ENCODE measurements around the gene SMPX. TPM values are rescaled to one million over a fixed set of nuclear protein-coding genes. Genes with fewer than 3 reads are reported as not detected.
A peak's percentile ranks its signal among the peaks of the same experiment; 100 is the strongest.

SMPX gene
- total RNA-seq, 1 experiment from 2014 or later, result not detected

- DNase-seq, result no peak
- H3K36me3 ChIP-seq (ENCODE audit: low read depth), result no peaks in the 10 kb centered on the region
- intact Hi-C loops (cut with micrococcal nuclease; ENCODE audit: unreplicated experiment), result no loop called here
- H4K20me1 ChIP-seq (ENCODE audit: insufficient read depth), result no peaks in the 10 kb centered on the region
- no peaks in the 10 kb centered on the region for H3F3A ChIP-seq (ENCODE audit: insufficient read depth, low read depth)
- CTCF ChIA-PET, result interaction anchor here (0.6 kb wide), 1 partner anchor 43 kb away, joined by 4 read pairs; no protein-coding TSS in a partner anchor
- no peaks in the 10 kb centered on the region for H3K27me3 ChIP-seq (ENCODE audit: insufficient read depth, low read depth)
- H3K79me2 ChIP-seq (ENCODE audit: low read depth), result no peaks in the 10 kb centered on the region
- no peaks in the 10 kb centered on the region for H3K9me2 ChIP-seq (ENCODE audit: insufficient read depth)
- BruUV-seq (replicated peaks), result no TSS peak
- no peak overlapping the region for H2AFZ ChIP-seq
- TF ChIP-seq CTCF (conservative IDR thresholded peaks at IDR 0.05) (no peak), EZH2 (IDR thresholded peaks at IDR 0.05; ENCODE audit: low read depth) (no peak)
- H3K4me3 ChIP-seq, result no peak overlapping the region
- no peaks in the 10 kb centered on the region for H3K9me3 ChIP-seq (ENCODE audit: insufficient read depth, low read depth)
- H3K4me1 ChIP-seq (replicated peaks; ENCODE audit: insufficient read depth), result no peaks in the 10 kb centered on the region
- POLR2A ChIA-PET (ENCODE audit: unreplicated experiment), result no interaction called here
- H3K4me2 ChIP-seq, result no peak overlapping the region
- H3K27ac ChIP-seq, result no peak overlapping the region
These were observed 9.7 kb downstream of the SMPX start for GRCh38 chrX:21748235-21748634.

GRCh38 chrX:21747558-21747957 lies 10.4 kb downstream of the SMPX start:
- H3K36me3 ChIP-seq (ENCODE audit: low read depth), result no peaks in the 10 kb centered on the region
- H3K4me2 ChIP-seq, result no peak overlapping the region
- no TSS peak for BruUV-seq (replicated peaks)
- no peak for TF ChIP-seq CTCF (conservative IDR thresholded peaks at IDR 0.05)
- no peak for TF ChIP-seq EZH2 (IDR thresholded peaks at IDR 0.05; ENCODE audit: low read depth)
- DNase-seq, result no peak
- no peaks in the 10 kb centered on the region for H3K79me2 ChIP-seq (ENCODE audit: low read depth)
- no peak overlapping the region for H3K27ac ChIP-seq
- H3F3A ChIP-seq (ENCODE audit: insufficient read depth, low read depth), result no peaks in the 10 kb centered on the region
- H3K4me1 ChIP-seq (replicated peaks; ENCODE audit: insufficient read depth), result no peaks in the 10 kb centered on the region
- no peaks in the 10 kb centered on the region for H4K20me1 ChIP-seq (ENCODE audit: insufficient read depth)
- H2AFZ ChIP-seq, result no peak overlapping the region
- no peaks in the 10 kb centered on the region for H3K27me3 ChIP-seq (ENCODE audit: insufficient read depth, low read depth)
- H3K9me2 ChIP-seq (ENCODE audit: insufficient read depth), result no peaks in the 10 kb centered on the region
- no peak overlapping the region for H3K4me3 ChIP-seq
- intact Hi-C loops (cut with micrococcal nuclease; ENCODE audit: unreplicated experiment), result no loop called here
- POLR2A ChIA-PET (ENCODE audit: unreplicated experiment), result no interaction called here
- CTCF ChIA-PET, result interaction anchor here (0.6 kb wide), 1 partner anchor 204 kb away, joined by 3 read pairs; no protein-coding TSS in a partner anchor
- H3K9me3 ChIP-seq (ENCODE audit: insufficient read depth, low read depth), result no peaks in the 10 kb centered on the region

GRCh38 chrX:21745756-21746155 lies 12.2 kb downstream of the SMPX start:
- no peaks in the 10 kb centered on the region for H3K27me3 ChIP-seq (ENCODE audit: insufficient read depth, low read depth)
- H3F3A ChIP-seq (ENCODE audit: insufficient read depth, low read depth), result no peaks in the 10 kb centered on the region
- H3K79me2 ChIP-seq (ENCODE audit: low read depth), result no peaks in the 10 kb centered on the region
- DNase-seq, result peak in 1 of 2 experiments; percentile 24
- ChIA-PET CTCF (no interaction called here), POLR2A (ENCODE audit: unreplicated experiment) (no interaction called here)
- no TSS peak for BruUV-seq (replicated peaks)
- intact Hi-C loops (cut with micrococcal nuclease; ENCODE audit: unreplicated experiment), result loop anchor here (1.0 kb wide), 1 partner anchor 1215 kb away; no protein-coding TSS in a partner anchor
- no peaks in the 10 kb centered on the region for H3K9me2 ChIP-seq (ENCODE audit: insufficient read depth)
- H3K27ac ChIP-seq, result no peak overlapping the region
- H4K20me1 ChIP-seq (ENCODE audit: insufficient read depth), result no peaks in the 10 kb centered on the region
- TF ChIP-seq EZH2 (IDR thresholded peaks at IDR 0.05; ENCODE audit: low read depth), result no peak
- TF ChIP-seq CTCF (conservative IDR thresholded peaks at IDR 0.05), result peak; percentile 68
- no peak overlapping the region for H2AFZ ChIP-seq
- H3K4me3 ChIP-seq, result no peak overlapping the region
- no peaks in the 10 kb centered on the region for H3K9me3 ChIP-seq (ENCODE audit: insufficient read depth, low read depth)
- no peaks in the 10 kb centered on the region for H3K36me3 ChIP-seq (ENCODE audit: low read depth)
- H3K4me1 ChIP-seq (replicated peaks; ENCODE audit: insufficient read depth), result no peaks in the 10 kb centered on the region
- no peak overlapping the region for H3K4me2 ChIP-seq
